Heart left ventricle (tissue), 13 donors: ENCODE data around the gene ZNF791.

Experiments
- CTCF ChIP-seq, 12 donors: fragments of 200-600 bp; sonication (generic) in 4 of 12; IDR thresholded peaks; one replicate each; pipeline versions ENCODE4 v1.5.0 to v1.8.0; 2018 to 2022; ENCODE audit warnings: antibody characterized with exemption in 12 of 12, mild to moderate bottlenecking in 5 of 12
- POLR2A ChIP-seq, 2 donors: fragments of 450-650 bp; IDR thresholded peaks; one replicate each; pipeline ENCODE4 v1.6.1; 2017; ENCODE audit warnings: antibody characterized with exemption in 2 of 2, mild to moderate bottlenecking in 2 of 2, moderate library complexity in 2 of 2
- donor health status: ischemic (EF 13 %, LVEDD 7.1; RV severe dilation, severe dysfunction).
- donor health status: DM: no; HTN: yes; CAD: no.
- donor health status: DM: no; HTN: no; CAD: no.
- donor health status: ischemic (EF 25% LVEDD 6.9; RV normal size, moderate dysfunction).
- donor health status: ischemic (EF 25% LVEDD 5.7; RV mildly dilated, moderate dysfunction).
- donor health status: ischemic (EF 35%, LVEDD 5.7; RV mildly dilated, moderate dysfunction).
- donor health status: nonischemic (EF 11% LVEDD 7.7; RV severe dilation, severe dysfunction).
- donor health status: DM: yes; HTN: yes; CAD: no.
- donor health status: PGD.
- donor health status: ischemic (EF 29% LVEDD 5.4; RV normal size, mild dysfunction).
- donor health status: nonischemic (EF 23%, LVEDD 6.1; RV moderate dilation, normal function).

GRCh38 chr19:12657966-12658365, 47.2 kb downstream of the ZNF791 start:
- TF ChIP-seq CTCF (IDR thresholded peaks at IDR 0.05) (no peak), POLR2A (IDR thresholded peaks at IDR 0.05) (no peak)
